Ishikawa (cell line): Measurements from ENCODE around the gene CPEB2.

Experiments
- EGR1 ChIP-seq: IDR thresholded peaks from 2 replicates; pipeline ENCODE4 v1.6.1; 2012
- NFIC ChIP-seq: IDR thresholded peaks from 2 replicates; pipeline ENCODE4 v1.6.1; 2012
- TF ChIP-seq, protein P1 (sequence below): IDR thresholded peaks from 2 replicates; pipeline ENCODE4 v1.6.1; 2012; ENCODE audit warnings: low read depth, mild to moderate bottlenecking

DNA sequence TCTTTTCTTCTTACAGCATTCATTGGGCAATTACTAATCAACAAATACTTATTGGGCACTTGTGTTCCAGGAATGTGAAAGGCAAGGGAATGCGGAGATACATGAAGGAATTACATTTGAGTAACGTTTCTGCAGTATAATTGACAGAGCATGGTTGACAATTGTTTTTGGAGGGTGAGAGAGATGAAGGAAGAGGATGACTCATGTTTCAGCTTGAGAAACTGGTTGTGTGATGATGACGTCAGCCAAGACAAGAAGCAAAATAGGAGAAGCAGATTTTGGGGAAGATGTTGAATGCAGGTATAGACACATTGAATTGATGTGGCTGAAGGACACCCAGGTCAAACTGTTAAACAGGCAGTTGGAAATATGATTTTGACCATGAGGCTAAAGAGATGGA is 8.0 kb upstream of the CPEB2 start:
- no peak for TF ChIP-seq EGR1
- TF ChIP-seq, protein P1, sequence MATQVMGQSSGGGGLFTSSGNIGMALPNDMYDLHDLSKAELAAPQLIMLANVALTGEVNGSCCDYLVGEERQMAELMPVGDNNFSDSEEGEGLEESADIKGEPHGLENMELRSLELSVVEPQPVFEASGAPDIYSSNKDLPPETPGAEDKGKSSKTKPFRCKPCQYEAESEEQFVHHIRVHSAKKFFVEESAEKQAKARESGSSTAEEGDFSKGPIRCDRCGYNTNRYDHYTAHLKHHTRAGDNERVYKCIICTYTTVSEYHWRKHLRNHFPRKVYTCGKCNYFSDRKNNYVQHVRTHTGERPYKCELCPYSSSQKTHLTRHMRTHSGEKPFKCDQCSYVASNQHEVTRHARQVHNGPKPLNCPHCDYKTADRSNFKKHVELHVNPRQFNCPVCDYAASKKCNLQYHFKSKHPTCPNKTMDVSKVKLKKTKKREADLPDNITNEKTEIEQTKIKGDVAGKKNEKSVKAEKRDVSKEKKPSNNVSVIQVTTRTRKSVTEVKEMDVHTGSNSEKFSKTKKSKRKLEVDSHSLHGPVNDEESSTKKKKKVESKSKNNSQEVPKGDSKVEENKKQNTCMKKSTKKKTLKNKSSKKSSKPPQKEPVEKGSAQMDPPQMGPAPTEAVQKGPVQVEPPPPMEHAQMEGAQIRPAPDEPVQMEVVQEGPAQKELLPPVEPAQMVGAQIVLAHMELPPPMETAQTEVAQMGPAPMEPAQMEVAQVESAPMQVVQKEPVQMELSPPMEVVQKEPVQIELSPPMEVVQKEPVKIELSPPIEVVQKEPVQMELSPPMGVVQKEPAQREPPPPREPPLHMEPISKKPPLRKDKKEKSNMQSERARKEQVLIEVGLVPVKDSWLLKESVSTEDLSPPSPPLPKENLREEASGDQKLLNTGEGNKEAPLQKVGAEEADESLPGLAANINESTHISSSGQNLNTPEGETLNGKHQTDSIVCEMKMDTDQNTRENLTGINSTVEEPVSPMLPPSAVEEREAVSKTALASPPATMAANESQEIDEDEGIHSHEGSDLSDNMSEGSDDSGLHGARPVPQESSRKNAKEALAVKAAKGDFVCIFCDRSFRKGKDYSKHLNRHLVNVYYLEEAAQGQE, result no peak
- TF ChIP-seq NFIC, result no peak
